Activated naive CD8-positive, alpha-beta T cell treated with anti-CD3 and anti-CD28 coated beads, Interleukin-2, amount 50 U/mL, for 24 hours (primary cell): ENCODE results near the gene PHACTR3.

ENCODE experiments used
- ATAC-seq: fragments of 150-1000 bp; cut with Tn5 transposase; one replicate; pipeline ENCODE4 v1.10.0; 2021
- DNase-seq: peaks from one replicate; pipeline ENCODE4 v3.0.0; 2021
- H3K27ac Mint-ChIP-seq: one replicate; pipeline ENCODE4 v1.8.0; 2021; ENCODE audit warnings: mild to moderate bottlenecking, mixed read lengths
- H3K27me3 Mint-ChIP-seq: one replicate; pipeline ENCODE4 v1.8.0; 2021; ENCODE audit warnings: mixed read lengths
- H3K36me3 Mint-ChIP-seq: one replicate; pipeline ENCODE4 v1.8.0; 2021; ENCODE audit warnings: low read depth, mixed read lengths
- H3K4me1 Mint-ChIP-seq: one replicate; pipeline ENCODE4 v1.8.0; 2021; ENCODE audit warnings: mixed read lengths
- H3K4me3 Mint-ChIP-seq: one replicate; pipeline ENCODE4 v1.8.0; 2021; ENCODE audit warnings: mild to moderate bottlenecking, moderate library complexity, mixed read lengths
- H3K9me3 Mint-ChIP-seq: one replicate; pipeline ENCODE4 v1.8.0; 2021; ENCODE audit warnings: mixed read lengths

PHACTR3 gene

GRCh38 chr20:59807909-59808728, 203.8 kb downstream of the PHACTR3 start:
- Mint-ChIP-seq H3K4me1 (no peaks in the 10 kb centered on the region), H3K9me3 (no peaks in the 10 kb centered on the region), H3K27ac (no peak overlapping the region), H3K36me3 (no peaks in the 10 kb centered on the region), H3K27me3 (peaks cover 10% of the 10 kb centered on the region), H3K4me3 (no peak overlapping the region)
- no peak for ATAC-seq
- DNase-seq: no peak

GRCh38 chr20:59808729-59809381, 204.5 kb downstream of the PHACTR3 start:
- DNase-seq: no peak
- Mint-ChIP-seq H3K4me3 (no peak overlapping the region), H3K27ac (no peak overlapping the region), H3K9me3 (no peaks in the 10 kb centered on the region), H3K4me1 (no peaks in the 10 kb centered on the region), H3K36me3 (no peaks in the 10 kb centered on the region), H3K27me3 (peaks cover 8% of the 10 kb centered on the region)
- ATAC-seq: no peak

- peaks cover 5% of the 10 kb centered on the region for H3K27me3 Mint-ChIP-seq
- DNase-seq: no peak
- no peaks in the 10 kb centered on the region for H3K4me1 Mint-ChIP-seq
- H3K36me3 Mint-ChIP-seq: no peaks in the 10 kb centered on the region
- ATAC-seq: no peak
- no peaks in the 10 kb centered on the region for H3K9me3 Mint-ChIP-seq
- no peak overlapping the region for H3K4me3 Mint-ChIP-seq
- no peak overlapping the region for H3K27ac Mint-ChIP-seq
Measured at GRCh38 chr20:59809630-59810448, 205.5 kb downstream of the PHACTR3 start.

GRCh38 chr20:59810449-59811187, 206.3 kb downstream of the PHACTR3 start:
- no peaks in the 10 kb centered on the region for H3K36me3 Mint-ChIP-seq
- DNase-seq (no peak), ATAC-seq (no peak)
- no peaks in the 10 kb centered on the region for H3K9me3 Mint-ChIP-seq
- no peaks in the 10 kb centered on the region for H3K27me3 Mint-ChIP-seq
- no peak overlapping the region for H3K27ac Mint-ChIP-seq
- no peak overlapping the region for H3K4me3 Mint-ChIP-seq
- no peaks in the 10 kb centered on the region for H3K4me1 Mint-ChIP-seq

- no peak overlapping the region for H3K4me3 Mint-ChIP-seq
- no peaks in the 10 kb centered on the region for H3K9me3 Mint-ChIP-seq
- H3K27ac Mint-ChIP-seq: no peak overlapping the region
- DNase-seq (no peak), ATAC-seq (no peak)
- no peaks in the 10 kb centered on the region for H3K4me1 Mint-ChIP-seq
- no peaks in the 10 kb centered on the region for H3K36me3 Mint-ChIP-seq
- H3K27me3 Mint-ChIP-seq: no peaks in the 10 kb centered on the region
Measured at GRCh38 chr20:59811681-59812171, 207.4 kb downstream of the PHACTR3 start.

GRCh38 chr20:59812286-59813125, 208.2 kb downstream of the PHACTR3 start:
- Mint-ChIP-seq H3K27ac (no peak overlapping the region), H3K36me3 (no peaks in the 10 kb centered on the region), H3K9me3 (no peaks in the 10 kb centered on the region), H3K4me3 (no peak overlapping the region), H3K27me3 (no peaks in the 10 kb centered on the region), H3K4me1 (no peaks in the 10 kb centered on the region)
- ATAC-seq (no peak), DNase-seq (no peak)

- Mint-ChIP-seq H3K27ac (no peak overlapping the region), H3K4me1 (no peaks in the 10 kb centered on the region), H3K36me3 (no peaks in the 10 kb centered on the region), H3K27me3 (no peaks in the 10 kb centered on the region), H3K4me3 (no peak overlapping the region), H3K9me3 (no peaks in the 10 kb centered on the region)
- DNase-seq: no peak
- ATAC-seq: no peak
Measured at GRCh38 chr20:59813126-59813947, 209.0 kb downstream of the PHACTR3 start.

- H3K4me1 Mint-ChIP-seq: no peaks in the 10 kb centered on the region
Measured at GRCh38 chr20:59813948-59814839, 209.9 kb downstream of the PHACTR3 start.

GRCh38 chr20:59814840-59815340, 210.6 kb downstream of the PHACTR3 start:
- H3K4me3 Mint-ChIP-seq: no peak overlapping the region
- ATAC-seq: no peak
- H3K27ac Mint-ChIP-seq: no peak overlapping the region
- H3K9me3 Mint-ChIP-seq: no peaks in the 10 kb centered on the region
- DNase-seq: no peak
- H3K36me3 Mint-ChIP-seq: no peaks in the 10 kb centered on the region
- H3K27me3 Mint-ChIP-seq: peaks cover 2% of the 10 kb centered on the region
- H3K4me1 Mint-ChIP-seq: no peaks in the 10 kb centered on the region

More at GRCh38 chr20:59813948-59814839, 209.9 kb downstream of the PHACTR3 start:
- Mint-ChIP-seq H3K9me3 (no peaks in the 10 kb centered on the region), H3K27ac (no peak overlapping the region), H3K36me3 (no peaks in the 10 kb centered on the region), H3K4me3 (no peak overlapping the region), H3K27me3 (peaks cover 2% of the 10 kb centered on the region)
- ATAC-seq (no peak), DNase-seq (no peak)

- no peaks in the 10 kb centered on the region for H3K4me1 Mint-ChIP-seq
- no peak for DNase-seq
- no peaks in the 10 kb centered on the region for H3K9me3 Mint-ChIP-seq
- H3K36me3 Mint-ChIP-seq: no peaks in the 10 kb centered on the region
- peaks cover 2% of the 10 kb centered on the region for H3K27me3 Mint-ChIP-seq
- no peak for ATAC-seq
- H3K27ac Mint-ChIP-seq: no peak overlapping the region
- H3K4me3 Mint-ChIP-seq: no peak overlapping the region
Measured at GRCh38 chr20:59816146-59816738, 211.9 kb downstream of the PHACTR3 start.

GRCh38 chr20:59817406-59817805, 213.1 kb downstream of the PHACTR3 start:
- Mint-ChIP-seq H3K27ac (no peak overlapping the region), H3K4me1 (no peaks in the 10 kb centered on the region), H3K36me3 (no peaks in the 10 kb centered on the region), H3K9me3 (no peaks in the 10 kb centered on the region), H3K27me3 (peaks cover 2% of the 10 kb centered on the region), H3K4me3 (no peak overlapping the region)
- ATAC-seq (no peak), DNase-seq (no peak)
